ENCODE results near the gene TRIM50. TPM values are rescaled to one million over a fixed set of nuclear protein-coding genes. Genes with fewer than 3 reads are reported as not detected.

Gene TRIM50
- total RNA-seq, 2 experiments from 2014 or later: not detected

DNA sequence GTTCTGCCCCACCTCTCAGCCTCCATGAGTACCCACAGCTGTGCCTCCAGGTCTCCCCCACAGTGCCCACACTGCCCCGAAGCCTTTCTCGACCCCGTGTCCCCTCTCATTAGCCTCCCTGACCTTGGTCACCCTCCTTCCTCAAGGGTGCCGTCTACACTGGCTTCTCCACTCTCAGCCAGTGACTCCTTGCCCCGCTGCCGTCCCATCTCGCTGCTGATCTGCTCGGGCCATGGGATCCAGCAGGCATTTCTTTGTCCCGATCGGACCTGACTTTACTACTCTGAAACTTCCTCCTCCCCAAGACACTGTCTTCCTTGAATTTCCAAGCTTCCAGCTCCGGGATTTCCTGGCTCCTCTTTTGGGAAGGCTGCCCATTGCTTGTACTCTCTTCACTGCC lies 31.4 kb upstream of the TRIM50 start:
- DNase-seq: no peak
- ATAC-seq: no peak
- H3K27me3 Mint-ChIP-seq (ENCODE audit: low read depth): no peaks in the 10 kb centered on the region
- peaks cover 4% of the 10 kb centered on the region for H3K4me1 Mint-ChIP-seq (ENCODE audit: low read depth)
- no peaks in the 10 kb centered on the region for H3K9me3 Mint-ChIP-seq (ENCODE audit: insufficient read depth)
- H3K4me3 Mint-ChIP-seq: no peak overlapping the region
- no peaks in the 10 kb centered on the region for H3K36me3 Mint-ChIP-seq (ENCODE audit: low read depth)
- ChIA-PET CTCF (no interaction called here), POLR2A (no interaction called here)
- no peak overlapping the region for H3K27ac Mint-ChIP-seq

DNA sequence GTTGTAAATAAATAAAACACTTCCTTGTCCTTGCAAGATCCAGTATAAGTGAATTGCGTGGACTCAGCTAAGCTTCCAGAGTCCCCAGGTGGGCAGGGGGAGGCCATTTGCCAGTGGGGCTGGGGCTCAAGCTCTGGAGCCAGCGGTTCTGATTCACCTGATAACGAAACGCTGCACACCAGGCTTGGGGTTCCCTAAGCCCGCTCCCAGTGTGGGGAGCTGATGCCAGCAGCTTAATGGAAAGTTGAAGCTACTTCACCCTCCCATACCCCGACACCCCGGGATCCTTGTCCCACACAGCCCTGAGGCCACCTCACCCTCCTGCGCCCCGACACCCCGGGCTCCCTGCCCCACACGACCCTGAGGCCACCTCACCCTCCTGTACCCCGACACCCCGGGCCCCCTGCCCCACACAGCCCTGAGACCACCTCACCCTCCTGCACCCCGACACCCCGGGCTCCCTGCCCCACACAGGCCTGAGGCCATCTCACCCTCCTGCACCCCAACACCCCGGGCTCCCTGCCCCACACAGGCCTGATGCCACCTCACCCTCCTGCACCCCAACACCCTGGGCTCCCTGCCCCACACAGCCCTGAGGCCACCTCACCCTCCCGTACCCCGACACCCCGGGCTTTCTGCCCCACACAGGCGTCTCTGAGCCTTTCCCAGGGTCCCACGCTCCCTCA lies 30.9 kb upstream of the TRIM50 start:
- ChIA-PET POLR2A (no interaction called here), CTCF (no interaction called here)
- DNase-seq (no peak), ATAC-seq (no peak)
- Mint-ChIP-seq H3K9me3 (ENCODE audit: insufficient read depth) (no peaks in the 10 kb centered on the region), H3K27ac (no peak overlapping the region), H3K4me1 (ENCODE audit: low read depth) (peaks cover 4% of the 10 kb centered on the region), H3K4me3 (no peak overlapping the region), H3K27me3 (ENCODE audit: low read depth) (no peaks in the 10 kb centered on the region), H3K36me3 (ENCODE audit: low read depth) (no peaks in the 10 kb centered on the region)

DNA sequence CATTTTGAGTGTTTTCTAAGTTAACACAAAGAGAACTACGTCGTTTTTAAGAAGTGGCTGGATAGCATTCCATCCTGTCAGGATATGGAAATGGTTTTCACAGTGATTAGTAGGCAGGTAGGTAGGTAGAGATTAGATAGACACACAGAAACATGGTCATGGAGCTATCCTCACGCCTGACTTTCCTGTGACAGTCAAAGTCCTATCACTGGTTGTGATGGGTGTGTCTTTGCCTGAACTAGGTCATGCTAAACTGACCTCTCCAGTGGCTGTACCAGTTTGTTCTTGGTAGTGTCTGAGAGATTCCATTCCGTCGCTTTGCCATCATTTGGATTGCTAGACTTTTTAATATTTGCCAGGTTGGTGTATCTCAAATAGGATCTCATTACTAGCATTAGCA lies 28.3 kb upstream of the TRIM50 start:
- Mint-ChIP-seq H3K9me3 (ENCODE audit: insufficient read depth) (no peaks in the 10 kb centered on the region), H3K4me3 (no peak overlapping the region), H3K27me3 (ENCODE audit: low read depth) (no peaks in the 10 kb centered on the region), H3K27ac (no peak overlapping the region), H3K4me1 (ENCODE audit: low read depth) (peaks cover 4% of the 10 kb centered on the region), H3K36me3 (ENCODE audit: low read depth) (no peaks in the 10 kb centered on the region)
- ATAC-seq: no peak
- no peak for DNase-seq
- POLR2A ChIA-PET: interaction anchor here (0.5 kb wide), 1 partner anchor 1026 kb away, joined by 3 read pairs; no protein-coding TSS in a partner anchor
- CTCF ChIA-PET: no interaction called here

DNA sequence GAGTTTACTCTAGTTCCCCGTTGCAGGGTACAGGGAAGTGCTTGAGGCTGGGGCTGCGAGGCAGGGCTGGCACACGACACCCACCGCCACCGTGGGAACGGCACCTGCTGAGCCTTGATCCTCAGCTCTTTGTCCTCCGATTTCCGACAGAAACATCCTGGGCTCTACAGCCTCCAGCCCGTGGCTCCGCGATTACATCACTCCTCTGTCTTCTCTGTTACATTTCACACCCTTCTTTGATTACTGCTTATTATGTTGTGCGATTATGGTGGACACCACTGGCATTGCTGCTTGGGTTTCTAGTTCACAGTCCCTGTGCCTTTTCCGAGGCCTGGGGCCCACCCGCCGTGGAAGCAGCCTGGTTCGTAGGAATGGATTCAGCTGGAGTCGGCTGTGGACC lies 26.9 kb upstream of the TRIM50 start:
- CTCF ChIA-PET: no interaction called here
- POLR2A ChIA-PET: no interaction called here
- H3K4me1 Mint-ChIP-seq (ENCODE audit: low read depth): peaks cover 4% of the 10 kb centered on the region
- ATAC-seq (no peak), DNase-seq (no peak)
- H3K27ac Mint-ChIP-seq: no peak overlapping the region
- H3K27me3 Mint-ChIP-seq (ENCODE audit: low read depth): no peaks in the 10 kb centered on the region
- H3K9me3 Mint-ChIP-seq (ENCODE audit: insufficient read depth): no peaks in the 10 kb centered on the region
- no peaks in the 10 kb centered on the region for H3K36me3 Mint-ChIP-seq (ENCODE audit: low read depth)
- no peak overlapping the region for H3K4me3 Mint-ChIP-seq

DNA sequence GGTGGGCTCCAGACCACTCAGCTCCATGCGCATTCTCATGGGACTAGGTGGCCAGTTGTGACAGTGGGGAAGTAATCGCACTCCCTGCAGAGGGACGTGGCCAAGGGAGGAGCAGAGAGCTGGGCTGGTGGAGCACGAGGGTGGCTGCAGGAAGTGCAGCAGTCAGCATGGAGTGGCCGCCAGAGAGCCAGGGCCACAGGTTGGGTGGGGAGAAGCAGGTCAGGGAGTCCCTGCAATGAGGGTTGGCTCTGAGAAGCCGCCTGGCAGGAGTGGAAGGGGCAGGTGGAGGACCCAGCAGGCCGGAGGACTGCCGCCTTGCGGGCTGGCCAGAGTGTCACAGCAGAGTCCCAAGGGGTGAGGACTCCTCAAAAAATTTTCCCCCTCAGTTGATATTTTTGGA lies 26.3 kb upstream of the TRIM50 start:
- no peak for ATAC-seq
- H3K27ac Mint-ChIP-seq: no peak overlapping the region
- POLR2A ChIA-PET: no interaction called here
- no peak for DNase-seq
- peaks cover 4% of the 10 kb centered on the region for H3K4me1 Mint-ChIP-seq (ENCODE audit: low read depth)
- no peaks in the 10 kb centered on the region for H3K27me3 Mint-ChIP-seq (ENCODE audit: low read depth)
- H3K9me3 Mint-ChIP-seq (ENCODE audit: insufficient read depth): no peaks in the 10 kb centered on the region
- CTCF ChIA-PET: no interaction called here
- H3K36me3 Mint-ChIP-seq (ENCODE audit: low read depth): no peaks in the 10 kb centered on the region
- no peak overlapping the region for H3K4me3 Mint-ChIP-seq

DNA sequence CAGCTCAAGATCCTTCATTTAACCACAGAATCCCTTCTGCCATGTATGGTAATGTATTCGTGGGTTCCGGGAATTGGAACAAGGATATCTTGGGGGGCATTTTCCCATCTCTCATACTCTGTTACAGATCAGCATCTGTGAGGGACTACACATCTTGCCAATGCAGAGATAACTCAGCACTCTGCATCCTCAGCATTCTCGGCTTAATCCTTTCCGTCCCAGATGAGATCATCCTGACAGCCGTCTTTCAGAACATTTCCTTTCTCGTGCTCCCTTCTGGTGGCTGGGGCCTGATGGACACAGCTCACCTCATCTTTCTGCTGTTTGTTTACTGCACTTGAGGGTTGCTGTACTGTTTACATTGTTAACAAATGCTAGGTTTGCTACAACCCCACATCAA lies 25.4 kb upstream of the TRIM50 start:
- H3K27ac Mint-ChIP-seq: no peak overlapping the region

DNA sequence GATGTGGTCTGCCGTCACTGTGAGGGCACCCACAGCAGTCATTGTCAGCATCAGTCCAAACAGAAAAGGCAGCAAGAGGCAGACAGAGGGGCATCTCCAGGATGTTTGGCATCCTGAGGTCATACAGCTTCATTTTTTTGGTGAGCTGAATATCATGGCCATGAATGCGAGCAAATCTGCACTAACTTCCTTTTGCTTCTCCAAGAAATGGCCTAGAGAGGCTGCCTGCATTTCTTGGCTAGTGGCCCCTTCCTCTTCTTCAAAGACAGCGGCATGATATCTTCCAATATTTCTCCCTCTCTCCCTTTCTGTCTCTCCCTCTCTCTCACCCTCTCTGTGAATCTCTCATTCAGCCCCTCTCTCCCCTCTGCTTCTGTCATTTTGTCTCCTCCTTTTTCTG lies 24.9 kb upstream of the TRIM50 start:
- ChIA-PET CTCF (interaction anchor here (0.9 kb wide), 1 partner anchor 99 kb away, joined by 4 read pairs; no protein-coding TSS in a partner anchor), POLR2A (no interaction called here)
- DNase-seq (no peak), ATAC-seq (no peak)
- no peaks in the 10 kb centered on the region for H3K4me1 Mint-ChIP-seq (ENCODE audit: low read depth)
- H3K27ac Mint-ChIP-seq: no peak overlapping the region
- no peaks in the 10 kb centered on the region for H3K36me3 Mint-ChIP-seq (ENCODE audit: low read depth)
- H3K9me3 Mint-ChIP-seq (ENCODE audit: insufficient read depth): no peaks in the 10 kb centered on the region
- H3K4me3 Mint-ChIP-seq: no peak overlapping the region
- H3K27me3 Mint-ChIP-seq (ENCODE audit: low read depth): no peaks in the 10 kb centered on the region

More for the DNA sequence above, 25.4 kb upstream of the TRIM50 start:
- H3K4me3 Mint-ChIP-seq: no peak overlapping the region
- no peaks in the 10 kb centered on the region for H3K9me3 Mint-ChIP-seq (ENCODE audit: insufficient read depth)
- DNase-seq (no peak), ATAC-seq (no peak)
- H3K4me1 Mint-ChIP-seq (ENCODE audit: low read depth): peaks cover 4% of the 10 kb centered on the region
- H3K36me3 Mint-ChIP-seq (ENCODE audit: low read depth): no peaks in the 10 kb centered on the region
- ChIA-PET POLR2A (no interaction called here), CTCF (interaction anchor here (0.9 kb wide), 1 partner anchor 98 kb away, joined by 4 read pairs; no protein-coding TSS in a partner anchor)
- no peaks in the 10 kb centered on the region for H3K27me3 Mint-ChIP-seq (ENCODE audit: low read depth)

DNA sequence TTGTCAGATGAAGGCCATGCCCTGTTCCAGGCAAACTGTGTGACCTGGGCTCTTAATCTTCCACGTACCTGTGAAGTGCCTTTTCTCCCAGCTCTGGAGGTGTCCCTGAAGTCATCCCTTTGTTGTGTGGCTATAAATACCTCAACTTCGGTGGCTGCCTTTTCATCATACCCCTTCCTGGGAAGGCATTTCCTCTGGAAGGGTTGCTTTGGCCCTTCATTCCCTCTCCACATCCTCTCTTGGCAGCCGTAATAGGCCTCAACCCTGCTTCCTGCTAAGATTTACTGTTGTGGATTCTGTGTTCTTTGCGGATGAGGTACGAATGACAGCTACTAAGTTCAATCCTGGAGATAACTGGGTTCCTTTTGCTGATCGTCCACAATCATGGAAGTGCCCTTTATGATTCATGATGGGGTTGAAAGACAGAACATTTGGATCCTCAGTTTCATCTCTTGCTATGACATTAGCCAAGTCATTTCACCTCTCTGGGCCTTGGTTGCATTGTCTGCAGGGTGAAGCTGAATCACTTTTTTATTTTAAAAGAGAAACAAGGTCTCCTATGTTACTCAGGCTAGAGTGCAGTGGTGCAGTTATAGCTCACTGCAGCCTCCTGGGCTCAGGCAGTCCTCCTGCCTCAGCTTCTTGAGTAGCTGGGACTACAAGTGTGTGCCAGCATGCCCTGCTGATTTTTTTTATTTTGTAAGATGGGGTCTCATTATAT lies 23.7 kb upstream of the TRIM50 start:
- ChIA-PET CTCF (no interaction called here), POLR2A (no interaction called here)
- Mint-ChIP-seq H3K27me3 (ENCODE audit: low read depth) (no peaks in the 10 kb centered on the region), H3K9me3 (ENCODE audit: insufficient read depth) (no peaks in the 10 kb centered on the region), H3K4me1 (ENCODE audit: low read depth) (no peaks in the 10 kb centered on the region), H3K27ac (no peak overlapping the region), H3K4me3 (no peak overlapping the region), H3K36me3 (ENCODE audit: low read depth) (no peaks in the 10 kb centered on the region)
- no peak for DNase-seq
- no peak for ATAC-seq

DNA sequence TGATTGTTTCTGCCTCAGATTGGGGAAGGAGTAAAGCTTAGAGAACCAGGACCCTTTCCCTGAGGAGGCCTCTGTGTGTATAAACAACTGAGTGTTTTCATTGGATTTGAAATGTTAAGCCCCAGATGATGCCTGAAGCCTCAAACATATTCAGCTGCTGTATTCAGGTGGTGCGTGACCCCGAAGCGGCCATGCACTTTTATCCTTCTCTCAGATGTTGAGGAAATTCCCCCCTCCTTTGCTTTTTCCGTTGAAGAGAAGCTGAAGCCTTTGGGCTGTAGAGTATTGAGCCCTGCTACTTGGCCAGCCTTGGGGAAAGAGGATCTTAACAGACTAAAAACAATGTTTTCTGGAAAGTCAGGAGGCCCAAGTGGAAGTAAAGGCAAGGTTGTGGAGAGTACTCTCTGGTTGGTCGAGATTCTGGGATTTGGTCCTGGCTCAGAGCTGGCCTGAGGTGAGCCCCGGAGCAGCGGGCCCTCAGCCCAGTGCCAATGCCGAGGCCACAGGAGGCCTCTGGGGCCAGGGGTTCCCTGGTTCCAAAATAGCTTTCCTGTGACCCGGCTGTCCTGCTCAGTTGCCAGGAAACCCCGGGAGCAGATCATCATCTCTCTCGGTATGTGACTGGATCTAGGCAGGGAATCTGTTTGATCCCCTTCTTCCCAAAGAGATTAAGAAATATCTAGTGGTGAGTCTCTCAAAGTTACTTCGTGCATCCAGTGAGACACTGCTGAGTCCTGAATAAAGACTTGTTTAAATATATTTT lies 22.6 kb upstream of the TRIM50 start:
- CTCF ChIA-PET: interaction anchor here (0.6 kb wide), 1 partner anchor 1498 kb away, joined by 3 read pairs; no protein-coding TSS in a partner anchor

DNA sequence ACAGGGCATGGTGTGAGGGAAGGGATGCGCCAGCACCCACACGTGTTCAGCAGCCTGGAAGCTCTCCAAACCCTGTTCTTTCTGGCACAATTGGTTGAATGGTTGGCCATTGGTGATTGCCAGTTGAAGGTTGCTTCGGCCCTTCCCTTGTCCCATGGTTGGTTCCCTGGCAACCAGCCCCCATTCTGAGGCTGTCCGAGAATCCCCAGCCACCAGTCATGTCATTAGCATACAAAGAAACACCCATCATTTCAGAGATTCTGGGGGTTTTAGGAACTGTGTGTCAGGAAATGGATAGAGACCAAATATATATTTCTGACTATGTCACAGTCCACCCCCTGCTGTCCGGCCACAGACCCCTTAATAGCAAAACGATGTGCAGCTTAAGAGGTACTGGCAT lies 21.9 kb upstream of the TRIM50 start:
- Mint-ChIP-seq H3K27ac (no peak overlapping the region), H3K4me1 (ENCODE audit: low read depth) (no peaks in the 10 kb centered on the region), H3K27me3 (ENCODE audit: low read depth) (no peaks in the 10 kb centered on the region), H3K36me3 (ENCODE audit: low read depth) (no peaks in the 10 kb centered on the region), H3K4me3 (no peak overlapping the region), H3K9me3 (ENCODE audit: insufficient read depth) (no peaks in the 10 kb centered on the region)
- ChIA-PET CTCF (no interaction called here), POLR2A (interaction anchor here (0.7 kb wide), 1 partner anchor 375 kb away, joined by 3 read pairs; no protein-coding TSS in a partner anchor)
- ATAC-seq (no peak), DNase-seq (no peak)

More for the DNA sequence above, 22.6 kb upstream of the TRIM50 start:
- no peak for DNase-seq
- Mint-ChIP-seq H3K27me3 (ENCODE audit: low read depth) (no peaks in the 10 kb centered on the region), H3K4me3 (no peak overlapping the region), H3K27ac (no peak overlapping the region), H3K9me3 (ENCODE audit: insufficient read depth) (no peaks in the 10 kb centered on the region), H3K36me3 (ENCODE audit: low read depth) (no peaks in the 10 kb centered on the region), H3K4me1 (ENCODE audit: low read depth) (no peaks in the 10 kb centered on the region)
- POLR2A ChIA-PET: interaction anchor here (0.7 kb wide), 1 partner anchor 374 kb away, joined by 3 read pairs; no protein-coding TSS in a partner anchor
- no peak for ATAC-seq

DNA sequence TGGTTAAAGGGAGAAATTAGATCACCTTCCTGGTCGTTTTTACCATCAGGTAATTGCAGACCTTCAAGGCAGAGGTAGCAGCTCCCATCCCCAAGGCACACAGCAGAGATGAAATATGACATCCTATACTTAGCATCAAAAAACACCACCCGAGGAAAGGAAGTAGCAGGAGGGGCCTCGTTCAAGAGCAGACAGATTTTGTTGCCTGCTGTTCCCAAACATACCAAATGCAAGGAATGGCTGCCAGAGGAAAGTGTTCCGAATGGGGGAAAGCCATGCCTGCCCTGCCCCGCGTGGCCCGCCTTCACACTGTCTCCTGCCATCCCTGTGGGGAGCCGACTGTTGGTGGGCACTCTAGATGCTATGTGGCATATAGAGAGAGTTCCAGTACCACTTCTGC lies 18.1 kb upstream of the TRIM50 start:
- Mint-ChIP-seq H3K27me3 (ENCODE audit: low read depth) (peaks cover 2% of the 10 kb centered on the region), H3K4me1 (ENCODE audit: low read depth) (no peaks in the 10 kb centered on the region), H3K9me3 (ENCODE audit: insufficient read depth) (no peaks in the 10 kb centered on the region), H3K4me3 (no peak overlapping the region), H3K36me3 (ENCODE audit: low read depth) (no peaks in the 10 kb centered on the region), H3K27ac (no peak overlapping the region)
- ChIA-PET POLR2A (no interaction called here), CTCF (no interaction called here)
- DNase-seq (no peak), ATAC-seq (no peak)

DNA sequence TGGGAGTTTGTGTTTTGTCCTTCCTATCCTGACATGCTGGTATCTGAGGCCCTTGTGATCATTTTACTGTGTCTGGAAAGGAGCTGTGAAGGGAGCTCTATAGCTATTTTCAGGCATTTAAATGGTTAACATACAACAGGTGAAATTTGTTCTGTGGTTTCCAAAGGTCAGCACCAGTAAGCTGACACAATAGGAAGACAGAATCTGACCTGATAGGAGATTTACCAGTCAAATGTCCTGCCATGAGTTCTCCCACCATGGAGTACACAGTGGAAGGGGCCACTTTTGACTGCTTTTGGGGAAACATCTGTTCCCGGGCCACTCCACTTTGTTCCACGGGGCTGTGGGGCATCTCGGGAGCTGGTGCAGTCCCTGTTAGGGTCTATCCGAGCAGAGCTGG lies 17.7 kb upstream of the TRIM50 start:
- ChIA-PET POLR2A (no interaction called here), CTCF (no interaction called here)
- Mint-ChIP-seq H3K27me3 (ENCODE audit: low read depth) (peaks cover 2% of the 10 kb centered on the region), H3K4me1 (ENCODE audit: low read depth) (no peaks in the 10 kb centered on the region), H3K36me3 (ENCODE audit: low read depth) (no peaks in the 10 kb centered on the region), H3K4me3 (no peak overlapping the region), H3K27ac (no peak overlapping the region), H3K9me3 (ENCODE audit: insufficient read depth) (no peaks in the 10 kb centered on the region)
- DNase-seq (no peak), ATAC-seq (no peak)
